HepG2 (cell line): ENCODE data around the gene SLC26A5. TPM values are rescaled to one million over a fixed set of nuclear protein-coding genes. Genes with fewer than 3 reads are reported as not detected.

Experiments
- DDIT3 ChIP-seq: sonication (generic); formaldehyde crosslinking; IDR thresholded peaks from 2 replicates; pipeline ENCODE4 v1.4.0; 2020; ENCODE audit warnings: mild to moderate bottlenecking, missing genetic modification reagents
- EED ChIP-seq: sonication (generic); formaldehyde crosslinking; IDR thresholded peaks from 2 replicates; pipeline ENCODE4 v1.5.0; 2020; ENCODE audit warnings: mild to moderate bottlenecking, missing genetic modification reagents
- JUND ChIP-seq: sonication (generic); formaldehyde crosslinking; IDR thresholded peaks from 2 replicates; pipeline ENCODE4 v1.8.0; 2022; ENCODE audit warnings: mild to moderate bottlenecking, missing genetic modification reagents
- LRRFIP1 ChIP-seq: sonication (generic); formaldehyde crosslinking; conservative IDR thresholded peaks from 2 replicates; pipeline ENCODE4 v1.4.0; 2020; ENCODE audit warnings: missing genetic modification reagents
- MEF2D ChIP-seq: sonication (generic); formaldehyde crosslinking; IDR thresholded peaks from 2 replicates; pipeline ENCODE4 v1.5.1; 2020; ENCODE audit warnings: mild to moderate bottlenecking, missing genetic modification reagents
- RELA ChIP-seq: sonication (generic); formaldehyde crosslinking; IDR thresholded peaks from 2 replicates; pipeline ENCODE4 v1.4.0; 2020; ENCODE audit warnings: missing genetic modification reagents
- SALL2 ChIP-seq: sonication (generic); formaldehyde crosslinking; IDR thresholded peaks from 2 replicates; pipeline ENCODE4 v1.8.1; 2023; ENCODE audit warnings: mild to moderate bottlenecking, missing genetic modification reagents, inconsistent platforms
- TEF ChIP-seq: sonication (generic); formaldehyde crosslinking; IDR thresholded peaks from 2 replicates; pipeline ENCODE4 v1.5.0; 2020; ENCODE audit warnings: missing genetic modification reagents
- ZHX1 ChIP-seq: sonication (generic); formaldehyde crosslinking; IDR thresholded peaks from 2 replicates; pipeline ENCODE4 v1.8.1; 2022; ENCODE audit warnings: low read depth, mild to moderate bottlenecking, missing genetic modification reagents
- ZNF101 ChIP-seq: sonication (generic); formaldehyde crosslinking; IDR thresholded peaks from 2 replicates; pipeline ENCODE4 v1.4.0; 2020; ENCODE audit warnings: mild to moderate bottlenecking, low read depth, missing genetic modification reagents, borderline replicate concordance
- ZNF207 ChIP-seq: fragments of 450-650 bp; IDR thresholded peaks from 2 replicates; pipeline ENCODE4 v1.6.1; 2016; ENCODE audit warnings: antibody characterized with exemption, borderline replicate concordance
- ZNF335 ChIP-seq: sonication (generic); formaldehyde crosslinking; IDR thresholded peaks from 2 replicates; pipeline ENCODE4 v1.4.0; 2020; ENCODE audit warnings: missing genetic modification reagents
- ZNF503 ChIP-seq: sonication (generic); formaldehyde crosslinking; IDR thresholded peaks from 2 replicates; pipeline ENCODE4 v1.4.0; 2020; ENCODE audit warnings: missing genetic modification reagents
- ZNF616 ChIP-seq: sonication (generic); formaldehyde crosslinking; IDR thresholded peaks from 2 replicates; pipeline ENCODE4 v1.5.0; 2020; ENCODE audit warnings: low read depth, mild to moderate bottlenecking, missing genetic modification reagents
- polyA plus RNA-seq, 8 experiments: library from polyadenylated mRNA; depleted of rRNA in 3 of 8; stranded (reverse) in 7 of 8; unstranded in 1 of 8; fragments of >200 nt; fragmentation: Illumina TruSeq in 4 of 8; extraction: Trizol in 4 of 8; gene quantifications; 2 replicates each; pipeline versions ENCODE4 v1.2.1 to v1.2.3, GENCODE V29; 2011 to 2016; ENCODE audit warnings: low read depth in 4 of 8, missing spikeins in 1 of 8, mixed read lengths in 1 of 8; ENCODE audit not compliant: insufficient read depth in 1 of 8
- total RNA-seq, 5 experiments: library from RNA; depleted of rRNA; stranded (reverse); fragments of >200 nt; fragmentation: Illumina TruSeq; extraction: Trizol; gene quantifications; 2 replicates each; pipeline ENCODE4 v1.2.3, GENCODE V29; 2016; ENCODE audit warnings: low read depth in 1 of 5
- TF ChIP-seq, protein P1 (sequence below): sonication (generic); formaldehyde crosslinking; IDR thresholded peaks from 2 replicates; pipeline ENCODE4 v1.5.0; 2020; ENCODE audit warnings: mild to moderate bottlenecking, missing genetic modification reagents
- TF ChIP-seq, protein P2 (sequence below): sonication (generic); formaldehyde crosslinking; IDR thresholded peaks from 2 replicates; pipeline ENCODE4 v1.4.0; 2020; ENCODE audit warnings: missing genetic modification reagents, low read depth, mild to moderate bottlenecking, borderline replicate concordance

SLC26A5 gene
- total and polyA plus RNA-seq, 2 of the 13 experiments (the other 11 are each of a cell fraction or from before 2014, with no cell fraction given), result 0.08 to 0.11 TPM

DNA sequence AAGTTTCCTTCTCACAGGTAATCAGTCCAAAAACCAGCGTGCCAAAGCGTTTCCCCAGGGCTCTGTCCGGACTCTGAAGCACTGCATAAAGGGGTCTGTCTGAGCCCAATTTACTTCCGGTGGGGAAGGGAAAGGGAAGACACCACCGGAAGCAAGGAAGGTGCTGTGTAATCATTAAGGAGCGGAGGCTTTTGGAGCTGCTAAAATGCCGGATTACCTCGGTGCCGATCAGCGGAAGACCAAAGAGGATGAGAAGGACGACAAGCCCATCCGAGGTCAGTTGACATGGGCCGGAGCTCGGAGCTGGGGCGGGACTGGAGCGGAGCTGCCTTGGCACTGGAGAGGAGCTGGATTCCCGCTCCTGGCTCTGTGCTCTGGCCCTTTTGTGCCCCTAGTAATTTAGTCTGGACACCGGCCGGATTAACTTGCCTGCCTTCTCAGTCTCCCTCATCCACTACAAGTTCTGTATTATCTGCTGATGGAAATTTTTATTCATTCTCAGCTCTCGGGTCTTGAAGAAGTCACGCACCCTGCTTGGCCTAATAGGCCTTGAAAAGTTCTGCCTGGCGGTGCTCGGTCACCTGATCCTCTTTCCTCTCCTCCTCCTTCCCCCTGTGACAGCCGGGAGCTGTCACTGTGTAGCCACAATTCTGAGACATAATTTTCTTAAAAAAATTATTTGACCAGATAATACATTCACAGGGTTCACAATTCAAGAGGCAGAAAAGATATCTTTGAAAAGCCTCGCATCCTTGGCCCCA is 98.3 kb downstream of the SLC26A5 start, which contains the start of gene PSMC2 (continued):
- no peak for TF ChIP-seq LRRFIP1 (CRISPR knock-in tag)
- no peak for TF ChIP-seq SALL2 (CRISPR knock-in tag)
- no peak for TF ChIP-seq ZNF503 (CRISPR knock-in tag)
- no peak for TF ChIP-seq JUND (CRISPR knock-in tag)
- TF ChIP-seq TEF (CRISPR knock-in tag), result no peak
- TF ChIP-seq ZNF616, result no peak
- TF ChIP-seq, protein P1, sequence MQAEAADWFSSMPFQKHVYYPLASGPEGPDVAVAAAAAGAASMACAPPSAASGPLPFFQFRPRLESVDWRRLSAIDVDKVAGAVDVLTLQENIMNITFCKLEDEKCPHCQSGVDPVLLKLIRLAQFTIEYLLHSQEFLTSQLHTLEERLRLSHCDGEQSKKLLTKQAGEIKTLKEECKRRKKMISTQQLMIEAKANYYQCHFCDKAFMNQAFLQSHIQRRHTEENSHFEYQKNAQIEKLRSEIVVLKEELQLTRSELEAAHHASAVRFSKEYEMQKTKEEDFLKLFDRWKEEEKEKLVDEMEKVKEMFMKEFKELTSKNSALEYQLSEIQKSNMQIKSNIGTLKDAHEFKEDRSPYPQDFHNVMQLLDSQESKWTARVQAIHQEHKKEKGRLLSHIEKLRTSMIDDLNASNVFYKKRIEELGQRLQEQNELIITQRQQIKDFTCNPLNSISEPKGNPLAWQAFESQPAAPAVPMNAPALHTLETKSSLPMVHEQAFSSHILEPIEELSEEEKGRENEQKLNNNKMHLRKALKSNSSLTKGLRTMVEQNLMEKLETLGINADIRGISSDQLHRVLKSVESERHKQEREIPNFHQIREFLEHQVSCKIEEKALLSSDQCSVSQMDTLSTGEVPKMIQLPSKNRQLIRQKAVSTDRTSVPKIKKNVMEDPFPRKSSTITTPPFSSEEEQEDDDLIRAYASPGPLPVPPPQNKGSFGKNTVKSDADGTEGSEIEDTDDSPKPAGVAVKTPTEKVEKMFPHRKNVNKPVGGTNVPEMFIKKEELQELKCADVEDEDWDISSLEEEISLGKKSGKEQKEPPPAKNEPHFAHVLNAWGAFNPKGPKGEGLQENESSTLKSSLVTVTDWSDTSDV (CRISPR knock-in tag), result no peak
- no peak for TF ChIP-seq ZNF207
- TF ChIP-seq MEF2D, result no peak
- TF ChIP-seq ZHX1 (CRISPR knock-in tag), result no peak
- peak; percentile 68; the same call in 1 of the 2 replicates for TF ChIP-seq ZNF335
- TF ChIP-seq EED (CRISPR knock-in tag), result peak; percentile 63; the same call in 1 of the 2 replicates
- no peak for TF ChIP-seq RELA (CRISPR knock-in tag)
- TF ChIP-seq ZNF101 (CRISPR knock-in tag), result 0 out of 2 replicates have a peak, but pooled peaks have one; percentile 49
- TF ChIP-seq, protein P2, sequence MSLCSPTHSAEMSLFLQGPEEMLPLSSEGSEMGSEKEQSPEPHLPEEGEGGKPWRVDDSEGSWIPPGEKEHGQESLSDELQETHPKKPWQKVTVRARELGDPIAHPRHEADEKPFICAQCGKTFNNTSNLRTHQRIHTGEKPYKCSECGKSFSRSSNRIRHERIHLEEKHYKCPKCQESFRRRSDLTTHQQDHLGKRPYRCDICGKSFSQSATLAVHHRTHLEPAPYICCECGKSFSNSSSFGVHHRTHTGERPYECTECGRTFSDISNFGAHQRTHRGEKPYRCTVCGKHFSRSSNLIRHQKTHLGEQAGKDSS (CRISPR knock-in tag), result no peak
- no peak for TF ChIP-seq DDIT3 (CRISPR knock-in tag)
